ENCODE results near the gene AGBL3. TPM values are rescaled to one million over a fixed set of nuclear protein-coding genes. Genes with fewer than 3 reads are reported as not detected.
"Not testable (repeated sequence)": the region's sequence is repeated elsewhere in the genome, so short reads cannot be mapped to it uniquely, and the experiment has no call there.

Gene AGBL3
- total RNA-seq, 1 donor from 2014 or later = 1.1 TPM

DNA sequence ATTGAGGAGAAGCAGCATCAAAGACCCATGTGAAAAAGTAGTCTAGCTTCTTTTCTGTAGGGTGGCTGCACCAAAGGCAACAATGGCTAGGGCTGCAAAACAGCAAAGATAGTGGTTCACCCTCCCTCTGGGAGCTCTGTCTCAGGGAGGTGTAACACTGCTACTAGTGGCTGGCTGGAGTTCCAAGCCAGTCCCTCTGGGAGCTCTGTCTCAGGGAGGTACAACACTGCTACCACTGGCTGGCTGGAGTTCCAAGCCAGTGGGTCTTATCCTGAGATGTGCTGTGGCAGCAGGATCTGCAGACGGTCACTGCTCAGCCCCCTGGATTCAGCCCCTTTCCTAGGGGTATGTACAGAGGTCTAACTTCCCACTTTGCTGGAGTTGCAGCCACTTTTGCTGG is 123.7 kb downstream of the AGBL3 start:
- ATAC-seq (no peak), DNase-seq (no peak)
- intact Hi-C loops (cut with micrococcal nuclease) = no loop called here

DNA sequence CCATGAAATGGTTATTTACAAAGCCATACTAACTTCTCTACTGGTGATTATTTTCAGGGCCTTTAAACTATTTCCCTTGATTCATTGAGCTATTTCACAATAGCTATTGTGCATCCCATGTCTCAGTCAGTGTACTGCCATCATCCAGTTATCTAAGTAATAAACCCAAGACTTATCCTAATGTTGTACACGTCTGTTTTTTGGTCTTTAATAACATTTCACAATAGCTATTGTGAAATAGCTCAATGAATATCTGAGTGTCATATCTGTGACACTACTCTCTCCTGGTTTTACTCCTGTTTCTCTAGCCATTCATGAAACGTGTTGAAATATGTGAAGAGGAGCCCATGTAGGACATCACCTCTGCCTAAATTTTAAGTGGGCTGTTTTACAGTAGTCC is 125.1 kb downstream of the AGBL3 start:
- intact Hi-C loops (cut with micrococcal nuclease) = no loop called here
- ATAC-seq = no peak

DNA sequence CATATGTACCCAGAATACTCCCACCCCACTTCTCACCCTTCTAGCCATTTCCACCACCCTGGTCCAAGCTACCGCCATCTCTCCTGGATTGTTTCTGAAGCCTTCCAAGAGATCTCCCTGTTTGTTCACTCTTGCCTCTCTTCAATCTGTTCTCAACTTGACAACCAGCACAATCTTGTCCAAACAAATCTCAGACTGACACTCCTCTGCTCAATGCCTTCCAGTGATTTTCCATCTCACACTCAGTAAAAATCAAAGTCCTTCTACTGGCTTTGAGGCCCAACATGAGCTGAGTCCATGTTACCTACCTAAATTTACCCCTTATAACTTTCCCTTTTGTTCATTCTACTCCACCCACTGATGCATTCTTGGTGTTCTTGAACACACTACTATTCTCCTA is 128.3 kb downstream of the AGBL3 start:
- no peak for ATAC-seq
- intact Hi-C loops (cut with micrococcal nuclease) = no loop called here
- DNase-seq = no peak

More for the DNA sequence above, 125.1 kb downstream of the AGBL3 start:
- DNase-seq = no peak

DNA sequence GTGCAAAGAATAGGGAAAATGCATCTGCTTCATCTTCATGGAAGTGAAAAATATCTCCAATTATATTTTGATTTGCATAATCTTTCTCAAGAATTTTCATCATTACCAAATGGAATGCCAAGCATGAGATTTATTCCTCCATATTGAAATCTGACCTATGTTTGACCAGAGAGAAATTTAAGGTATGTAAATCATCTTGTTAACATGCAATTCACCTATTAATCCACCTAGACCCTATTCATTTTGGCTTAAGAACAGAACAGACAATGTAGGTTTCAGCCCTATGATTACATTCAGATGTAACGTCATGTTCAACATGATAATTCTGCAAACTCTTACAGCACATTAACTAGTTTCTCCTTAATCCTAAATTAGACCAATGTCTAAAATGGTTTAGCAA is 130.8 kb downstream of the AGBL3 start:
- intact Hi-C loops (cut with micrococcal nuclease) = no loop called here
- no peak for ATAC-seq

DNA sequence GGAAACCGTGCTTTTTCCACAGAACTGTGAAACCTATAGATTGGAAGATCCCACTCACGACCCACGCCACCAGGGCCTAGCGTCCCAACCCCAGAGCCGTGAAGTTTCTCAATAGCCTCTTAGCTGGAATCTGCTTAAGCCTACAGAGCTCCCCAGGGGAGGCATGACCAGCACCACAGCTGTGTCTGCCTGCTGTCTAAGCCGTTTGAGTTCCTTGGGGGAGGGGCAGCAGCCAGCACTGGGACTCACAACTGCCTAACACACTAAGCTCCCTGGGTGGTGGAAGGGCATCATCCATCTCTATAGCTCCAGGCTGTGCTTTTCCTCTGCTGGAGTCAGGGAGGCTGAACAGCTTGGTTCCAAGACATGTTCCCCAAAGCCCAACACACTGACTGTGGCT is 135.6 kb downstream of the AGBL3 start:
- ATAC-seq (no peak), DNase-seq (no peak)
- intact Hi-C loops (cut with micrococcal nuclease) = no loop called here

More for the DNA sequence above, 130.8 kb downstream of the AGBL3 start:
- DNase-seq = no peak

DNA sequence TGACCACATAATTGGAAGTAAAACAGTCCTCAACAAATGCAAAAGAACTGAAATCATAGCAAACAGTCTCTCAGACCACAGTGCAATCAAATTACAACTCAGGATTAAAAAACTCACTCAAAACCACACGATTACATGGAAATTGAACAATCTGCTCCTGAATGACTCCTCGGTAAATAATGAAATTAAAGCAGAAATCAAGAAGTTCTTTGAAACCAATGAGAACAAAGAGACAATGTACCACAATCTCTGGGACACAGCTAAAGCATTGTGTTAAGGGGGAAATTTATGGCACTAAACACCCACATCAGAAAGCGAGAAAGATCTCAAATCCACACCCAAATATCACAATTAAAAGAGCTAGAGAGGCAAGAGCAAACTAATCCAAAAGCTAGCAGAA is 138.3 kb downstream of the AGBL3 start:
- DNase-seq; ATAC-seq; intact Hi-C loops (cut with micrococcal nuclease): not testable (repeated sequence)

DNA sequence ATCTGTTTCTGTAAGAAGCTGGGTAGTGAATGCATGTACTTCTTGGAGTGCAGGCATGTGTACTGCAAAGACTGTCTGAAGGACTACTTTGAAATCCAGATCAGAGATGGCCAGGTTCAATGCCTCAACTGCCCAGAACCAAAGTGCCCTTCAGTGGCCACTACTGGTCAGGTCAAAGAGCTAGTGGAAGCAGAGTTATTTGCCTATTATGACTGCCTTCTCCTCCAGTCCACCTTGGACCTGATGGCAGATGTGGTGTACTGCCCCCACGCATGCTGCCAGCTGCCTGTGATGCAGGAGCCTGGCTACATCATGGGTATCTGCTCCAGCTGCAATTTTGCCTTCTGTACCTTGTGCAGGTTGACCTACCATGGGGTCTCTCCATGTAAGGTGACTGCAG is 142.6 kb downstream of the AGBL3 start:
- no peak for DNase-seq
- intact Hi-C loops (cut with micrococcal nuclease) = no loop called here
- no peak for ATAC-seq

DNA sequence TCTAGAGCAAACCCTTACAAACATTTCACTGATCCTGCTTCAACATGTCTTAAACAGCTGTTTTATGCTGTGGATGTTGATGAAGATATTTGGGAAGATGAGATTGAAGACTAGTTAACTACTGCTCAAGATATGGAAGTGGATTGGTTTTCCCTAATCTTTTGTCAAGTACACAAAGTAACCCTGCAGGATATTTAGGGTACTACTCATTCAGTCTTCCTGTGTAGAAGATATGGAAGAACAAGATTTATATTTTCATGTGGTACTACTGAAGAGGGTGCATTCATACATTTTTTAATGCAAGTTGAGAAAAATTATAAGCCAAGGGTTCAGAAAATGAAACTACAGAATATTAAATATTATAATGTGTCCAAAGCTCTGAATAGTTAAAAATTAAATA is 143.3 kb downstream of the AGBL3 start:
- DNase-seq (no peak), ATAC-seq (no peak)
- intact Hi-C loops (cut with micrococcal nuclease) = no loop called here

DNA sequence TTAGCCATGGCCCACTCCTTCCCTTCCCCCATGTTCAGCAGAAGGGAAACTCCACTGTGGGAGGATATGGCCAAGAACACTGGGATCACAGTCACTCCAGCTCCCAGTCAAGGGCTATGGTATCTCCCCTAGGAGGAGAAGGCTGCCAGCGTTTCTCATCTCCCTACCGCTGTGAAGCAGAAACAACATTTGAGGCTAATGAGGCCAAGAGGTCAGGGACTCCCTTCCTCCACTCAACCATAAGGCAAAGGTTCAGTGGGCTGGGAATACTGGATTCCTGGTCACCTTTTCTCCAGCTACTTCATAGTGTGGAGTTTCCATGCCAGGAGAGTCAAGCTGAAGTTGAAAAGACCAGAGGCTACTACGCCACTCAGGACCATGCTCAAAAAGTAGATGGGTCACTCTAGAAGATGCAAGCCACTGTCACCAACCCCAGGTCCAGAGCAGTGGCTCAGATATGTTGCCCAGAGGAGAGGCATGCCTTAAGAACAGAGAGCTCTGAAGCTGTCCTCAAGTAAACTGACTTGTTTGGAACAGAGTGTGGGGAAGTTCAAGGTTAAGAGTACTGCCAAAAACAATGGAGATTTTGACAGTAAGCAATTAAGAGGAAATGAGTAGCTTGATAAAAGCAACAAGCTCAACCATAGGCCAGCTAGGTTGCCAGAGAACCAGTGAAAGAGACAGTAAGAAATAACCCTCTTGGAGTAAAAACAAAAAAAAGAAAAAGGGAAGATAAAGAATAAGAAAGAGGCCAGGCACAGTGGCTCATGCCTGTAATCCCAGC is 157.8 kb downstream of the AGBL3 start:
- intact Hi-C loops (cut with micrococcal nuclease) = loop anchor here (10.0 kb wide), 1 partner anchor 149 kb away; no protein-coding TSS in a partner anchor

DNA sequence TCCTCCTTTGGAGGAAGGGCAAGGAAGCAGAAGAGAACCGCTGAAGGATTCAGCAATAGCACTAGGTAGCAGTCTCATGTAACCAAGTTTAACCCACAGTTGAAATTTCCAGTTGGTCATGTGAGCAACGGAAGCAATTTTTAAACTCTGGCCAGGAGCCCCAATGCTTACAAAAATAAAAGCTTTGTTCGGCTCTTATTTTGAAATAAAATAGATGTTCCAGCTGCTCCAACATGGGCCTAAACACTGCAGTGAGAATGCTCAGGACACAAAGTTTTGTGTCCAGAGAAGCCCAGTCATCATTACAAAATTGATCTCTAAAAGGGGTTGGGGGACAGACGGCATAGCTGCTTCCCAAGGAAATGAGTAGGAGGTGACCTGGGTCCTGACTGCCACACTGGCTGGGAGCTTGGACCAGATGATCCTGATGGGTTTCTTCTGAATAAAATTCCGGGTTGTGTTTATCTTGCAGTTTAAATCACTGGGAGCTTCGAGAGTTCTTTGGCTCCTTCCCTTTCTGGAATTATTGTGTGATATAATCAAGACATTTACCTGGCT is 161.1 kb downstream of the AGBL3 start:
- DNase-seq = no peak
- intact Hi-C loops (cut with micrococcal nuclease) = loop anchor here (10.0 kb wide), 1 partner anchor 153 kb away; no protein-coding TSS in a partner anchor
- peak; percentile 74 for ATAC-seq

More for the DNA sequence above, 157.8 kb downstream of the AGBL3 start:
- ATAC-seq = peak; percentile 12
- DNase-seq = no peak

DNA sequence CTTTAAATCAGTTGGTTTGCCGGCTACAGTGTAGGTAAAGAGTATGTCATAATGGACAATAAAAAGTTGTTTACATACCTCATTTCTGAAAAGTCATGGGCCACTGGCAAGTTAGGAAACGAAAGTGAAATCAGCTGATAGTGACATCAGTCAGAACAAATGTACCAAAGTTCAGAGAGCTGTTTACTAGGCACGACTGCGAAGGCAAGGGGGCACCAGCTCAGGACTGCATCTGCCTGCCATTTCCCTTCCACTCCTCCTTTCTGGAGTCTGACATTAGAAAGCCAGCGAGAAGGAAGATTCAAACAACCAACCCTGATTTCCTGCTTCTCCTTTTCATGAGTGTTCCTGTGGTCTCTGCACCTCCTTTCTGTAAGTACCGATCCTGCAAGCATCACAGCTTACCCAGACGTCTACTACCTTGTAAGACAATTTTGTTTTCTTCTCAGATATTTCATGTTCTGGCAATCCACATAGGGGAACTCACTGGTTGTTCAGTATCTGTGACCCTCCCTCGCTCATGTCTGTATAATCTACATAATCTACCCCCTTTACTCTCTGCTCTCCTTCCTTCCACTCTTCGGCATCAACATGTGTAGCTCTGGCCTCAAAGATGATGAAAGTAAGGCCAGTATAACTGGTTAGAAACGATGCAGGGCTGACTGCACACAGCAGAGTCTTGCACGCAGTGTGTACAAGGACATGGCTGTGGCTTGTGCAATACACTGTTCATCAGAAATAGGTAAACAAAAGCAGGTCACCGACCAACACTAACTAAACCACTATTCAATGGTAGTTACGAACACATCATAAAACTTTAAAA is 161.8 kb downstream of the AGBL3 start, which contains the start of gene TMEM140:
Gene TMEM140 (plus strand): TSS at position 174 of the 823 bp plus-strand sequence. CDS start 16,370 bp downstream, outside the sequence.
- peak; percentile 85 for ATAC-seq
- intact Hi-C loops (cut with micrococcal nuclease) = loop anchor here (10.0 kb wide), 1 partner anchor 153 kb away; no protein-coding TSS in a partner anchor
- DNase-seq = peak; percentile 42

DNA sequence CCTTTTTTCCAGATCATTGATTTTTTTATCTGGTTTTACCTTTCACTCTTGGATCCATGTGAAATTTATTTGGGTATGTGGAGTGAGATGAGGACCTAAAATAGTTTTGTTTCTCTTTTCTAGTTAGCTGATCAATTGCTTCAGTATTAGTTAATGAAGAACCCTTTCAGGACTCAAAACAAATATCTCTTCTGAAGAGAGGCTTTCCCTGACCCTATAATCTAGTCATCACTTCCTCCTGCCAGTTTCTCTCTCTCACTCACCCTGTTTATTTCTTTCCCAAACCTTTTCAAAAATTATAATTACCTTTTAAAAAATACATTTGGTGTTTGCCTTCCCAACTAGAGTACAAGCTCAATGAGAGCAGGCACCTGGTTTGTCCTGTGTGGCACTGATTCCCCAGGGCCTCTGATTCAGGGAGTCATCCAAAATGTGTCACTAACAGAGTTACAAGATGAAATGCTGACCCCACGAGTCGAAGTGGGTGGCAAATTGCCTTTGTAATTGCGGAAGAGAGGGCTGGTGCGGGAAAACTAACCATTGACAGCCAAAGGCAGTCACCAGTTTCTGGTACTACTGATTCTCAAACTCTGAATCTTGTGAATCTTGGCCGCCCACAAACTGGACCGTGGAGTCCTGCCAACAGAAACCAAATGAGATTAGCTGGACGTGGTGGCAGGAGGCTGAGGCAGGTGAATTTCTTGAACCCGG is 163.9 kb downstream of the AGBL3 start:
- DNase-seq (no peak), ATAC-seq (no peak)
- intact Hi-C loops (cut with micrococcal nuclease) = no loop called here

DNA sequence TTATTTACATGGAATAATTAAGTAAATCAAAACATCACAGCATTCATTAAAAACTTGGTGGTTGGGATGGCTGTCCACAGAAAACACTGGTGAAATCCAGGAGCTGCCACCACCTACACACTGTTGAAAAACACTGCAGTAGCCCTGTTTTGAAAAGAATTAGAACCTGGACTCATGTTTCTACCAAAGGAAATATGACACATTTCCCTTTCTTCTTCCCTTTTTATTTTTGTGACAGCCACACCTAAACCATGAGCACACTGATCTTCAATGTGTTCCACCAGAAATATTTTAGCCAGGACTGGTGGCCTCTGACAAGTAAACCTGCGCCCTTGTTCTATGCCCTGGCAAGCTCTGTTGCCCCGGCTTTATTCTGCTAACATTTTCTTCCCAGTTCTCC is 164.8 kb downstream of the AGBL3 start:
- no peak for DNase-seq
- intact Hi-C loops (cut with micrococcal nuclease) = no loop called here
- ATAC-seq = no peak

DNA sequence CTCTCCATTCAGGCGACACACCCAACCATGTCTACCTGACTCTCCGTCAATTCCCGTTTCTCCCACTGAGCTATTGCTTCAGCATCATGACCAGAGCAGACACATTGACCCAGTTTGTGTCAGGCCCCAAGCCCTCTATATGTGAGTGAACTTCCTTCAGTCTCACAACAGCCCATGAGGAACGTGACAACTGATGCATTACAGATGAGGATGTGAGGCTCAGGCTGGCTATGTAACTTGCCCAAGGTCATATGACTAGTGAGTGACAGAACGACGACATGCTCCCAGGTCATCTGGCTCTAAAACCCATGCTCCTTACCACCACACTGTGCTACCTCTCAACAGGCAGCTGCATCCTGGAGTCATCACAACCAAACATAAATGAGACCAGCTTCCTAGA is 165.2 kb downstream of the AGBL3 start:
- DNase-seq (no peak), ATAC-seq (no peak)
- intact Hi-C loops (cut with micrococcal nuclease) = no loop called here

DNA sequence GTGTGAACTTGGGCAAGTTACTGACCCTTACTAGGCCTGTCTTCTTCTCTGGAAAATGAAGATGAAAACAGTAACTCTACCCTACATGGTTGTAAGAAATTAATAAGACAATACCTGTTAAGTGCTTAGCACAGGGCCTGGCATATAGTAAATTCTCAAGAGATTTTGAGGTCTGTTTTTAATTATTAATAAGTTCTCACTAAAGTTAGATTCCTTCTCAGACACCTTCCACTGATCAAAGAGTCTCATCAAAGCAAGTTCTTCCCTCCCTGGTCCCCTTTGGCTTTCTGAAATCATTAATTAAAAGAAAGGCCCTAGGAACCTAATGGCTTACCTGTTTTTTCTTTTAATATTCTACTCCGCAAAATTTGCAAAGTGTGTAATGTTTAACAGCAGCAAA is 166.1 kb downstream of the AGBL3 start:
- ATAC-seq (no peak), DNase-seq (no peak)
- intact Hi-C loops (cut with micrococcal nuclease) = no loop called here

DNA sequence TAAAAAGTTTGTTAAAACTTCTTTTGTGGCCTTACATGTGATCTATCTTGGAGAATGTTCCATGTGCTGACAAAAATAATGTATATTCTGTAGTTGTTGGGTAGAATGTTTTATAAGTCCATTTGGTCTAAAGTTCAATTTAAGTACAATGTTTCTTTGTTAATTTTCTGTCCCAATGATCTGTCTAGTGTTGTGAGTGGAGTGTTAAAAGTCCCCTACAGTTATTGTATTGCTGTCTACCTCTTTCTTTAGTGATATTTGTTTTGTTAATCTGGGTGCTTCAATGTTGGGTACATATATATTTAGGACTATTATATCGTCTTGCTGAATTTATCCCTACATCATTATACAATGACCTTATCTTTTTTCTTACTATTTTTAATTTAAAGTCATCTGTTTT is 168.4 kb downstream of the AGBL3 start:
- ATAC-seq = no peak
- no peak for DNase-seq
- intact Hi-C loops (cut with micrococcal nuclease) = no loop called here

DNA sequence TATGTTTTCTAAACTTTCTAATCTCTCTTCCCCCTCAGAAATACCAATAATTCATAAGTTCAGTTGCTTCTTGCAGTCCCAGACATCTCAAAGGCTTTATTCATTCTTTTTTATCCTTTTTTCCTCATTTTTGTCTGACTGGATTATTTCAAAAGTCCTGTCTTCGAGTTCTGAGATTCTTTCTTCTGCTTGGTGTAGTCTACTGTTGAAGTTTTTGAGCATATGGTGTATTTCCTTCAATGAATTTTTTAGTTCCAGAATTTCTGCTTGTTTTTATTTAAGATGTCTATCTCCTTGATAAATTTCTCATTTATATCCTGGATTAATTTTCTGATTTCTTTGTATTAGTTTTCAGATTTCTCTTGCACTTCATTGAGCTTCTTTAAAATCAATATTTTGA is 170.0 kb downstream of the AGBL3 start:
- intact Hi-C loops (cut with micrococcal nuclease) = no loop called here
- DNase-seq (no peak), ATAC-seq (no peak)

DNA sequence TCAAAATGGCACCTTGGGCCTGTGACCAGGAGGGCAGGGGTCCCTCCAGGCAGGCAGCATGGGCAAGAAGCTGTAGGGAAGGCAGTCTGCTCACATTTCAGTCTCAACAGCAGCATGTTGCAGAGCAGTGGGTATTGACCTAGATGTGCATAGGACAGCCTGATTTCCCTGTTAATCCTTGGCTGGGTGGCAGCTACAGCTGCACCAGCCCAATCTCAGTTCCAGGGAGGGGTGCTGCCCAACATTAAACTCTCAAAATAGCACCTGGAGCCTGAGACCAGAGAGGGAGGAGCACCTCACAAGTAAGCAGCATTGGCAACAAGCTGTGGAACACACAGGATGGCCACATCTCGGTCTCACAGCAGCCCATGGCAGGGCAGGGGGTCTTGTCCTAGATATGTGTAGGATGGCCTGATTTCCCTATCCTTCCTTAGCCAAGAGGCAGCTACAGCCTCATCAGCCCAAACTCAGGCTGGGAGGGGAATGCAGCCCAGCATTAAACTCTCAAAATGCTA is 171.9 kb downstream of the AGBL3 start:
- DNase-seq (no peak), ATAC-seq (peak; percentile 74)
- intact Hi-C loops (cut with micrococcal nuclease) = no loop called here

DNA sequence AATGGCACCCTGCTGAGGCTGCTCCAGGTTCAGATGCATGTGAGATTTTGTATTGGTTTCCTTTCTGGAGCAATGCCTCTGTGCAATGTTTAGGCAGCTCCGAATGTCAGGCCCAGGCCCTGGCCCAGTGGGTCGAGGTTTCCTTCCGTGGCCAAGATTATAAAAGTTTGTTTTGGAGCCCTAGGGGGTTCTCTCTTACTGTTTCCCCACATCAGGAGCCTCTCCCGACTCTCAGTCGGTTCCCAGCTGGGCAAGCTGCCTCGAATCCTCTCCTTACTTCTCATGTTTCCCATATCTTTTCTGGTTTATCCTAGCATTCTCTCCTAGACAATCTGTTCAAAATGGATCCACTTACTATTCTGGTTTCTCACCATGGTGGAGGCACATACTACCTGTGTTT is 172.6 kb downstream of the AGBL3 start:
- intact Hi-C loops (cut with micrococcal nuclease) = no loop called here
- ATAC-seq = peak; percentile 27
- DNase-seq = no peak

Data from left ventricle myocardium superior (tissue), 1 donor.